Measurements from ENCODE around the gene GAS2L1.

DNA sequence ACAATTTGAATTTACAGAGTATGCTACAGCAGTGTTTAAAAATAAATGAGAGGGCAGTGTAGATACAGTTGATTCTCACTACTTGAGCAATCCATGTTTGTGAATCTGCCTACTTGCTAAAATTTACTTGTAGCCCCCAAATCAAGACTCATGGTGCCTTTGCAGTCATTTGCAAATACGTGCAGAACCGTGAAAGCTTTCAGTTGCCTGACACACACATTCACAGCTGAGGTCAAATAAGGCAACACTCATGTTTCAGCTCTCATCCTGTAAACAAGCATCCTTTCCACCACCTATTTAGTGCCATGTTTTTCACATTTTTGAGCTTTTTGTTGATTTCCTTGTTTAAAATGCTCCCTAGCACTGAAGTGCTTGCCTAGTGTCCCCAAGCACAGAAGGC lies 41.6 kb downstream of the GAS2L1 start:
- TF ChIP-seq POLR2A (IDR thresholded peaks at IDR 0.05), result no peak
- TF ChIP-seq, protein P1, sequence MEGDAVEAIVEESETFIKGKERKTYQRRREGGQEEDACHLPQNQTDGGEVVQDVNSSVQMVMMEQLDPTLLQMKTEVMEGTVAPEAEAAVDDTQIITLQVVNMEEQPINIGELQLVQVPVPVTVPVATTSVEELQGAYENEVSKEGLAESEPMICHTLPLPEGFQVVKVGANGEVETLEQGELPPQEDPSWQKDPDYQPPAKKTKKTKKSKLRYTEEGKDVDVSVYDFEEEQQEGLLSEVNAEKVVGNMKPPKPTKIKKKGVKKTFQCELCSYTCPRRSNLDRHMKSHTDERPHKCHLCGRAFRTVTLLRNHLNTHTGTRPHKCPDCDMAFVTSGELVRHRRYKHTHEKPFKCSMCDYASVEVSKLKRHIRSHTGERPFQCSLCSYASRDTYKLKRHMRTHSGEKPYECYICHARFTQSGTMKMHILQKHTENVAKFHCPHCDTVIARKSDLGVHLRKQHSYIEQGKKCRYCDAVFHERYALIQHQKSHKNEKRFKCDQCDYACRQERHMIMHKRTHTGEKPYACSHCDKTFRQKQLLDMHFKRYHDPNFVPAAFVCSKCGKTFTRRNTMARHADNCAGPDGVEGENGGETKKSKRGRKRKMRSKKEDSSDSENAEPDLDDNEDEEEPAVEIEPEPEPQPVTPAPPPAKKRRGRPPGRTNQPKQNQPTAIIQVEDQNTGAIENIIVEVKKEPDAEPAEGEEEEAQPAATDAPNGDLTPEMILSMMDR (IDR thresholded peaks at IDR 0.05), result no peak

Measured in body of pancreas (tissue), 4 donors.